Heart left ventricle (tissue), 16 donors: ENCODE measurements around the gene SERINC5. TPM values are rescaled to one million over a fixed set of nuclear protein-coding genes. Genes with fewer than 3 reads are reported as not detected.
A peak's percentile ranks its signal among the peaks of the same experiment; 100 is the strongest.

Experiments
- ATAC-seq, 4 donors: fragments of 200-7000 bp; cut with Tn5 transposase; one replicate each; pipeline ENCODE4 v1.9.1; 2020 to 2022; ENCODE audit warnings: moderate library complexity in 4 of 4, mild to moderate bottlenecking in 3 of 4, moderate number of reproducible peaks in 1 of 4
- DNase-seq, 5 donors: peaks; one replicate each; pipeline ENCODE4 v3.0.0-alpha.2; 2020
- H3K27ac ChIP-seq, 12 donors: fragments of 200-600 bp; sonication (generic) in 4 of 12; one replicate each; pipeline versions ENCODE4 v1.5.0 to v1.8.0; 2016 to 2022; ENCODE audit warnings: mild to moderate bottlenecking in 2 of 12
- H3K27me3 ChIP-seq, 9 donors: fragments of 200-600 bp; sonication (generic) in 2 of 9; one replicate each; pipeline versions ENCODE4 v1.5.1 to v1.8.0; 2016 to 2022; ENCODE audit warnings: mild to moderate bottlenecking in 3 of 9
- H3K36me3 ChIP-seq, 9 donors: fragments of 200-600 bp; sonication (generic) in 2 of 9; one replicate each; pipeline versions ENCODE4 v1.5.0 to v1.8.0; 2018 to 2022; ENCODE audit warnings: mild to moderate bottlenecking in 2 of 9
- H3K4me1 ChIP-seq, 12 donors: fragments of 200-600 bp; sonication (generic) in 4 of 12; one replicate each; pipeline versions ENCODE4 v1.5.0 to v1.8.0; 2016 to 2022; ENCODE audit warnings: mild to moderate bottlenecking in 3 of 12
- H3K4me3 ChIP-seq, 12 donors: fragments of 200-600 bp; sonication (generic) in 4 of 12; one replicate each; pipeline versions ENCODE4 v1.5.0 to v1.8.0; 2017 to 2022; ENCODE audit warnings: mild to moderate bottlenecking in 9 of 12, moderate library complexity in 4 of 12
- H3K9me3 ChIP-seq, 12 donors: fragments of 200-600 bp; sonication (generic) in 4 of 12; one replicate each; pipeline versions ENCODE4 v1.5.0 to v1.8.0; 2016 to 2022; ENCODE audit warnings: mild to moderate bottlenecking in 1 of 12
- CTCF ChIP-seq, 12 donors: fragments of 200-600 bp; sonication (generic) in 4 of 12; IDR thresholded peaks; one replicate each; pipeline versions ENCODE4 v1.5.0 to v1.8.0; 2018 to 2022; ENCODE audit warnings: antibody characterized with exemption in 12 of 12, mild to moderate bottlenecking in 5 of 12
- POLR2A ChIP-seq, 2 donors: fragments of 450-650 bp; IDR thresholded peaks; one replicate each; pipeline ENCODE4 v1.6.1; 2017; ENCODE audit warnings: antibody characterized with exemption in 2 of 2, mild to moderate bottlenecking in 2 of 2, moderate library complexity in 2 of 2
- WGBS, 4 donors: extraction: QIAGEN DNeasy Blood & Tissue Kit in 2 of 4; methylation state at CpG; one replicate each; pipeline versions ENCODE4 v1.1.5 to v1.1.7; 2013 to 2018; 5-methylcytosine and 5-hydroxymethylcytosine counted together
- intact Hi-C, 10 donors: fragments of 100-400 bp; cut with DNase I; formaldehyde crosslinking; loops; one replicate each; pipeline versions ENCODE4 v1.11.1 to v1.14.2; 2022
- polyA plus RNA-seq, 2 donors: library from polyadenylated mRNA; stranded (reverse); fragments of 200-250 nt; gene quantifications; one replicate each; pipeline ENCODE4 v1.2.3, GENCODE V29; 2013
- total RNA-seq, 9 donors: library from RNA; depleted of rRNA in 2 of 9; stranded (reverse); fragments of >200 nt in 2 of 9; fragmentation: NEBNext Ultra II Directional in 3 of 9; extraction: Animal tissue kit (Norgen Biotek cat#: 25700) in 3 of 9; gene quantifications; one replicate each; pipeline versions ENCODE4 v1.1.0 to v1.2.4, GENCODE V29; 2016 to 2023
- donor health status: ischemic (EF 13 %, LVEDD 7.1; RV severe dilation, severe dysfunction).
- donor health status: healthy with polysubstance abuse.
- donor health status: DM: no; HTN: yes; CAD: no.
- donor health status: DM: no; HTN: no; CAD: no.
- donor health status: ischemic (EF 25% LVEDD 6.9; RV normal size, moderate dysfunction).
- donor health status: ischemic (EF 25% LVEDD 5.7; RV mildly dilated, moderate dysfunction).
- donor health status: healthy.
- donor health status: DM: yes; HTN: yes; CAD: no.
- donor health status: ischemic (EF 35%, LVEDD 5.7; RV mildly dilated, moderate dysfunction).
- donor health status: nonischemic (EF 11% LVEDD 7.7; RV severe dilation, severe dysfunction).
- donor health status: DM: yes; HTN: yes; CAD: no.
- donor health status: PGD.
- donor health status: ischemic (EF 29% LVEDD 5.4; RV normal size, mild dysfunction).
- donor health status: nonischemic (EF 23%, LVEDD 6.1; RV moderate dilation, normal function).

SERINC5 gene
- total and polyA plus RNA-seq, 11 donors, result 3.2 to 25.9 (median 13.5) TPM

GRCh38 chr5:80071510-80072021 lies 184.3 kb downstream of the SERINC5 start:
- Histone ChIP-seq H3K36me3 (peaks cover 0 to 73% (median 6%) of the 10 kb centered on the region in 9 donors), H3K9me3 (no peaks in the 10 kb centered on the region), H3K4me3 (no peak overlapping the region), H3K27me3 (no peaks in the 10 kb centered on the region), H3K4me1 (peaks cover 0 to 30% (median 14%) of the 10 kb centered on the region in 12 donors), H3K27ac (no peak overlapping the region)
- WGBS, 4 donors, result 85 to 98% (median 92%) methylated on average over 2 of the region's 2 CpGs
- no peak for TF ChIP-seq POLR2A (IDR thresholded peaks at IDR 0.05)
- no peak for TF ChIP-seq CTCF (IDR thresholded peaks at IDR 0.05)
- DNase-seq (no peak), ATAC-seq (no peak)
- intact Hi-C loops, result loop anchor here in 2 of 10 donors (10.0 kb wide), 2 partner anchors 107 to 837 kb away; partner anchors contain the start of gene JMY (in 1 of the 2)

DNA sequence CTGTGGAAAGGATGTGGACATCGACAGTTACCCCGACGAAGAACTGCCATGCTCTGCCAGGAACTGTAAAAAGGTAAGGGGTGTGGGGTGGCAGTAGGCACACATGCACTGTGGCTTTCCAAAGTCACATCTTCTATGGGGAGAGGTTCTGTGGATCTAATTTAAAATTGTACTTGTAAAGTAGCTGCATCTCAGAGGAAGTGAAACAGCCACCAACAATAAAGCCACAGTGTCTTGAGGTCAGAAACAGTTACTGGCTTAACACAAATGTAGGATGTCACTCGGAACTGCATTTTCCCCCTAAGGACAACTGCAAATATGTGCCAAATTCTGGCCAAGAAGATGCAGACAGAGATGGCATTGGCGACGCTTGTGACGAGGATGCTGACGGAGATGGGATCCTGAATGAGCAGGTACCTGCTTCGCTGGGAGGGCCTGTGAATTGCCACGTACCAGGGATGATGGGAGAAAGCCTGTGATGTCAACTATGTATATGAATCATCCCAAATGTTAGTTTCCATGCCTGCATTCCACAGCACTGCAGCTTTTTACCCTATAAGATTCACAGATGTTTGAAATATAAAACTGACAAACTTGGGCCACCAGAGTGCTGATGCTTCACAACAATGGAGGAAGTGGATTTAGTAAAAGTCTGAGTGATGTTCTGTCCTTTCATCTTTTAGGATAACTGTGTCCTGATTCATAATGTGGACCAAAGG lies 185.4 kb downstream of the SERINC5 start:
- DNase-seq (no peak), ATAC-seq (no peak)
- H3K27ac ChIP-seq, result peak overlapping the region in 10 of 12 donors; percentile 6 to 75 (median 56)
- H3K4me3 ChIP-seq, result peak overlapping the region in 1 of 12 donors; percentile 10
- peaks cover 0 to 30% (median 14%) of the 10 kb centered on the region in 12 donors for H3K4me1 ChIP-seq
- no peaks in the 10 kb centered on the region for H3K27me3 ChIP-seq
- no peak for TF ChIP-seq CTCF (IDR thresholded peaks at IDR 0.05)
- TF ChIP-seq POLR2A (IDR thresholded peaks at IDR 0.05), result no peak
- H3K36me3 ChIP-seq, result peaks cover 0 to 73% (median 6%) of the 10 kb centered on the region in 9 donors
- intact Hi-C loops, result loop anchor here in 2 of 10 donors (10.0 kb wide), 2 partner anchors 106 to 836 kb away; partner anchors contain the start of gene JMY (in 1 of the 2)
- 68 to 74% (median 70%) methylated on average over 10 of the region's 10 CpGs for WGBS, 4 donors
- H3K9me3 ChIP-seq, result no peaks in the 10 kb centered on the region

- no peaks in the 10 kb centered on the region for H3K9me3 ChIP-seq
- H3K27me3 ChIP-seq, result no peaks in the 10 kb centered on the region
- H3K4me3 ChIP-seq, result peak overlapping the region in 1 of 12 donors; percentile 10
- TF ChIP-seq POLR2A (IDR thresholded peaks at IDR 0.05), result no peak
- no peak for TF ChIP-seq CTCF (IDR thresholded peaks at IDR 0.05)
- peaks cover 0 to 30% (median 14%) of the 10 kb centered on the region in 12 donors for H3K4me1 ChIP-seq
- peak in 3 of 5 donors; percentile 45 to 64 (median 57) for DNase-seq
- ATAC-seq, result peak in 3 of 4 donors; percentile 55 to 81 (median 77)
- intact Hi-C loops, result loop anchor here in 2 of 10 donors (10.0 kb wide), 2 partner anchors 105 to 835 kb away; partner anchors contain the start of gene JMY (in 1 of the 2)
- H3K36me3 ChIP-seq, result peaks cover 0 to 73% (median 6%) of the 10 kb centered on the region in 9 donors
- 38 to 42% (median 39%) methylated on average over 3 of the region's 3 CpGs for WGBS, 4 donors
- peak overlapping the region in 11 of 12 donors; percentile 6 to 75 (median 55) for H3K27ac ChIP-seq
Measured at GRCh38 chr5:80069918-80070318, 185.9 kb downstream of the SERINC5 start.

- intact Hi-C loops, result no loop called here
- H3K27me3 ChIP-seq, result no peaks in the 10 kb centered on the region
- DNase-seq (no peak), ATAC-seq (no peak)
- no peaks in the 10 kb centered on the region for H3K9me3 ChIP-seq
- 41 to 60% (median 45%) methylated on average over 4 of the region's 4 CpGs for WGBS, 4 donors
- peak overlapping the region in 11 of 12 donors; percentile 6 to 75 (median 55) for H3K27ac ChIP-seq
- TF ChIP-seq CTCF (IDR thresholded peaks at IDR 0.05) (no peak), POLR2A (IDR thresholded peaks at IDR 0.05) (no peak)
- no peak overlapping the region for H3K4me3 ChIP-seq
- peaks cover 0 to 68% (median 6%) of the 10 kb centered on the region in 9 donors for H3K36me3 ChIP-seq
- H3K4me1 ChIP-seq, result peaks cover 0 to 30% (median 14%) of the 10 kb centered on the region in 12 donors
Measured at GRCh38 chr5:80069251-80069800, 186.5 kb downstream of the SERINC5 start.
